ENCODE measurements around the gene NAT8L. TPM values are rescaled to one million over a fixed set of nuclear protein-coding genes. Genes with fewer than 3 reads are reported as not detected.

Gene NAT8L
- 0.14 TPM for polyA plus RNA-seq (2013, experiment 1 of 2)
- 0.12 TPM for polyA plus RNA-seq (2013, experiment 2 of 2)

DNA sequence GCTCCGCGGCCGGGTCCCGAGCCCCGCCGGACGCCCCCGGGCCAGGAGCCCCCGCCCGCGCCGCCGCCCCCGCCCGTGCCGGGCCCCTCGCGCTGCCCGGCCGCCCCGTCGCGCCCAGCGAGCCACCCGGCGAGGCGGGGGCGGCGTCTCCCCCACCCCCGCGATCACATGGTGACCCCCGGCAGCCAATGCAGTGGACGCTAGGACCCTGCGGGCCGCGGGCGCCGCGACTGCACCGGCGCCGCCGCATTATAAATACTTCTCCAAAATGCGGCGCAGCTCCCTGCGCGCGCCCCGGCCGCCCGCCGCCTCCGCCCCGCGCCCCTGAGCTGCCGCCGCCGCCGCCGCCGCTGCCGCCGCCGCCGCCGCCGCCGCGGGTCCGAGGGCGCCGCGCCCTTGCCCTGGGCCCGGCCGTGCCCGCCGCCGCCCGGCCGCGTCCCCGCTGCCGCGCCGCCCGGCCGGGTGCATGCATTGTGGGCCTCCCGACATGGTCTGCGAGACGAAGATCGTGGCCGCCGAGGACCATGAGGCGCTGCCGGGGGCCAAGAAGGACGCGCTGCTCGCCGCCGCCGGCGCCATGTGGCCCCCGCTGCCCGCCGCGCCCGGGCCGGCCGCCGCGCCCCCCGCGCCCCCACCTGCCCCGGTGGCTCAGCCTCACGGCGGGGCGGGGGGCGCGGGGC lies at the start of gene NAT8L:
NAT8L (plus strand) TSS at position 282 of the 680 bp plus-strand sequence; CDS start at position 467, 185 bp downstream.
- no peak within 1 kb of the TSS for H2BK120ac ChIP-seq (ENCODE audit: low read depth, low read length)
- no peak for DNase-seq
- no peak within 1 kb of the TSS for H2BK5ac ChIP-seq (ENCODE audit: low read depth, low read length, poor library complexity, severe bottlenecking)
- peaks cover 27% of the 10 kb centered on the region for H3K4me1 ChIP-seq (ENCODE audit: control insufficient read depth, insufficient read depth, low read depth, low read length)
- H3K9me3 ChIP-seq (ENCODE audit: control insufficient read depth, low read length), result no peaks in the 10 kb centered on the region
- H3K27me3 ChIP-seq (ENCODE audit: control insufficient read depth in 1 of 2, insufficient read depth in 1 of 2, low read length in 2 of 2), result peaks cover 44 to 57% of the 10 kb centered on the region in 2 experiments
- no peak within 1 kb of the TSS for H3K27ac ChIP-seq (ENCODE audit: low read length, poor library complexity, severe bottlenecking)
- H3K4ac ChIP-seq (ENCODE audit: low read depth in 1 of 2, low read length in 2 of 2), result no peak within 1 kb of the TSS
- H2AK5ac ChIP-seq (ENCODE audit: low read length, severe bottlenecking), result no peak within 1 kb of the TSS
- peak within 1 kb of the TSS in 1 of 2 experiments; percentile 10 for H3K23ac ChIP-seq (ENCODE audit: low read length in 2 of 2)
- H4K91ac ChIP-seq (ENCODE audit: low read length), result no peak within 1 kb of the TSS
- H3K36me3 ChIP-seq (ENCODE audit: control insufficient read depth in 1 of 2, insufficient read depth in 2 of 2, low read depth in 1 of 2, low read length in 2 of 2), result peaks cover 0 to 2% of the 10 kb centered on the region in 2 experiments
- H2BK12ac ChIP-seq (ENCODE audit: low read length in 2 of 2), result no peak within 1 kb of the TSS
- H3K79me1 ChIP-seq (replicated peaks; ENCODE audit: low read length, poor library complexity, severe bottlenecking), result no peaks in the 10 kb centered on the region
- H2AFZ ChIP-seq (ENCODE audit: low read depth, low read length), result peak within 1 kb of the TSS; percentile 65
- peak within 1 kb of the TSS; percentile 83 for H3K4me2 ChIP-seq (ENCODE audit: low read length, poor library complexity, severe bottlenecking)
- under 1% methylated on average over 58 of the region's 119 CpGs for WGBS
- H3K18ac ChIP-seq (ENCODE audit: low read depth in 1 of 2, low read length in 2 of 2), result peak within 1 kb of the TSS in 1 of 2 experiments; percentile 56
- H3K14ac ChIP-seq (ENCODE audit: low read length in 2 of 2), result no peak within 1 kb of the TSS
- no peak within 1 kb of the TSS for H3K9ac ChIP-seq (ENCODE audit: low read length)
- no peak within 1 kb of the TSS for H4K8ac ChIP-seq (ENCODE audit: low read length)
- no peak within 1 kb of the TSS for H2BK15ac ChIP-seq (ENCODE audit: low read depth, poor library complexity, severe bottlenecking)
- H3K4me3 ChIP-seq (ENCODE audit: insufficient read depth in 1 of 2, low read depth in 1 of 2, low read length in 2 of 2), result peak within 1 kb of the TSS in 1 of 2 experiments; percentile 52

GRCh38 chr4:2009651-2010233 lies 49.4 kb upstream of the NAT8L start:
- no peak overlapping the region for H2BK12ac ChIP-seq (ENCODE audit: low read length in 2 of 2)
- H2AK5ac ChIP-seq (ENCODE audit: low read length, severe bottlenecking), result no peak overlapping the region
- H3K79me1 ChIP-seq (replicated peaks; ENCODE audit: low read length, poor library complexity, severe bottlenecking), result peaks cover 8% of the 10 kb centered on the region
- no peak overlapping the region for H3K14ac ChIP-seq (ENCODE audit: low read length in 2 of 2)
- H2BK5ac ChIP-seq (ENCODE audit: low read depth, low read length, poor library complexity, severe bottlenecking), result no peak overlapping the region
- no peak overlapping the region for H4K91ac ChIP-seq (ENCODE audit: low read length)
- H3K9me3 ChIP-seq (ENCODE audit: control insufficient read depth, low read length), result no peaks in the 10 kb centered on the region
- H3K36me3 ChIP-seq (ENCODE audit: control insufficient read depth in 1 of 2, insufficient read depth in 2 of 2, low read depth in 1 of 2, low read length in 2 of 2), result peaks cover 2 to 13% of the 10 kb centered on the region in 2 experiments
- H3K4me2 ChIP-seq (ENCODE audit: low read length, poor library complexity, severe bottlenecking), result peak overlapping the region; percentile 97
- peak overlapping the region; percentile 89 to 99 for H3K18ac ChIP-seq (ENCODE audit: low read depth in 1 of 2, low read length in 2 of 2)
- peak; percentile 85 for DNase-seq
- H3K27me3 ChIP-seq (ENCODE audit: control insufficient read depth in 1 of 2, insufficient read depth in 1 of 2, low read length in 2 of 2), result no peaks in the 10 kb centered on the region
- no peak overlapping the region for H2BK120ac ChIP-seq (ENCODE audit: low read depth, low read length)
- H4K8ac ChIP-seq (ENCODE audit: low read length), result peak overlapping the region; percentile 83
- peak overlapping the region; percentile 100 for H2AFZ ChIP-seq (ENCODE audit: low read depth, low read length)
- no peak overlapping the region for H3K23ac ChIP-seq (ENCODE audit: low read length in 2 of 2)
- peak overlapping the region; percentile 92 for H3K9ac ChIP-seq (ENCODE audit: low read length)
- peak overlapping the region; percentile 85 to 90 for H3K4me3 ChIP-seq (ENCODE audit: insufficient read depth in 1 of 2, low read depth in 1 of 2, low read length in 2 of 2)
- H2BK15ac ChIP-seq (ENCODE audit: low read depth, poor library complexity, severe bottlenecking), result no peak overlapping the region
- 7% methylated on average over 17 of the region's 23 CpGs for WGBS
- H3K4me1 ChIP-seq (ENCODE audit: control insufficient read depth, insufficient read depth, low read depth, low read length), result peaks cover 9% of the 10 kb centered on the region
- peak overlapping the region; percentile 13 to 87 for H3K4ac ChIP-seq (ENCODE audit: low read depth in 1 of 2, low read length in 2 of 2)
- H3K27ac ChIP-seq (ENCODE audit: low read length, poor library complexity, severe bottlenecking), result peak overlapping the region; percentile 3

DNA sequence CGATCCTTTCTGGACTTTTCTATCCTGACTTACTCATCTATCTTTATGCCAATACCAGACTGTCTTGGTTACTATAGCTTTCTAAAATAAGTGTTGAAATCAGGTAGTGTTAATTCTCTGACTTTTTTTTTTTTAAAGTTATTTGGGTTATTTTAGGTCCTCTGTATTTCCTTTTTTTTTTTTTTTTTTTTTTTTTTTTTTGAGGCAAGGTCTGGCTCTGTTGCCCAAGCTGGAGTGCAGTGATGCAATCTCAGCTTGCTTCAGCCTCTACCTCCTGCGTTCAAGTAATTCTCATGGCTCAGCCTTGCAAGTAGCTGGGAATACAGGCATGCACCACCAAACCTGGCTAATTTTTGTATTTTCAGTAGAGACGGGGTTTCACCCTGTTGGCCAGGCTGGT lies 47.5 kb upstream of the NAT8L start:
- H2AFZ ChIP-seq (ENCODE audit: low read depth, low read length), result no peak overlapping the region
- H2BK5ac ChIP-seq (ENCODE audit: low read depth, low read length, poor library complexity, severe bottlenecking), result no peak overlapping the region
- H3K9ac ChIP-seq (ENCODE audit: low read length), result no peak overlapping the region
- H3K27ac ChIP-seq (ENCODE audit: low read length, poor library complexity, severe bottlenecking), result no peak overlapping the region
- peak; percentile 11 for DNase-seq
- no peak overlapping the region for H2BK120ac ChIP-seq (ENCODE audit: low read depth, low read length)
- no peaks in the 10 kb centered on the region for H3K9me3 ChIP-seq (ENCODE audit: control insufficient read depth, low read length)
- H4K8ac ChIP-seq (ENCODE audit: low read length), result no peak overlapping the region
- 85% methylated on average over 2 of the region's 3 CpGs for WGBS
- H2AK5ac ChIP-seq (ENCODE audit: low read length, severe bottlenecking), result no peak overlapping the region
- no peak overlapping the region for H3K4me3 ChIP-seq (ENCODE audit: insufficient read depth in 1 of 2, low read depth in 1 of 2, low read length in 2 of 2)
- peaks cover 3% of the 10 kb centered on the region for H3K79me1 ChIP-seq (replicated peaks; ENCODE audit: low read length, poor library complexity, severe bottlenecking)
- H3K4me2 ChIP-seq (ENCODE audit: low read length, poor library complexity, severe bottlenecking), result no peak overlapping the region
- H3K4me1 ChIP-seq (ENCODE audit: control insufficient read depth, insufficient read depth, low read depth, low read length), result peaks cover 7% of the 10 kb centered on the region
- no peak overlapping the region for H4K91ac ChIP-seq (ENCODE audit: low read length)
- no peak overlapping the region for H2BK15ac ChIP-seq (ENCODE audit: low read depth, poor library complexity, severe bottlenecking)
- no peak overlapping the region for H2BK12ac ChIP-seq (ENCODE audit: low read length in 2 of 2)
- H3K18ac ChIP-seq (ENCODE audit: low read depth in 1 of 2, low read length in 2 of 2), result no peak overlapping the region
- H3K14ac ChIP-seq (ENCODE audit: low read length in 2 of 2), result no peak overlapping the region
- H3K23ac ChIP-seq (ENCODE audit: low read length in 2 of 2), result no peak overlapping the region
- no peaks in the 10 kb centered on the region for H3K27me3 ChIP-seq (ENCODE audit: control insufficient read depth in 1 of 2, insufficient read depth in 1 of 2, low read length in 2 of 2)
- no peak overlapping the region for H3K4ac ChIP-seq (ENCODE audit: low read depth in 1 of 2, low read length in 2 of 2)
- H3K36me3 ChIP-seq (ENCODE audit: control insufficient read depth in 1 of 2, insufficient read depth in 2 of 2, low read depth in 1 of 2, low read length in 2 of 2), result peaks cover 0 to 2% of the 10 kb centered on the region in 2 experiments

DNA sequence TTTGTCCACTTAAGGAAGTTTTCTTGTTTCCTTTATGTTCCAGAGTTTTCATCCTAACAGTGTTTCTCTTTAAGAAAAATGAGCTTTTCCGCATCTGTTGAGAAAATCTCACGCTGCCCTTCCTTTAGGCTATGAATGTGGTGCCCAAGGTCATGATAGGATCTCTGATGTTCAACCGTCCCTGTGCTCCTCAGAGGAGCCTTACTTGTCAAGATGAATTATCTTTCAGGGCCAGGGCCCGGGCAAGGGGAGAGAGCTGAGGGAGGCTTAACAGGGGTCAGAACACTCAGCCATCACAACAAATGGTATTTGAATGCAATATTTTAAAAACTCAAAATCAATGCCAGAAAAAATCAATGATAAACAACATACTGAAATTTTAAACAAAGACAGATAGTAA lies 44.1 kb upstream of the NAT8L start:
- WGBS, result 67% methylated on average over 3 of the region's 4 CpGs
- H4K8ac ChIP-seq (ENCODE audit: low read length), result no peak overlapping the region

More for the DNA sequence above, 44.1 kb upstream of the NAT8L start:
- Histone ChIP-seq H3K14ac (ENCODE audit: low read length in 2 of 2) (no peak overlapping the region), H3K27me3 (ENCODE audit: control insufficient read depth in 1 of 2, insufficient read depth in 1 of 2, low read length in 2 of 2) (peaks cover 3 to 13% of the 10 kb centered on the region in 2 experiments), H2BK120ac (ENCODE audit: low read depth, low read length) (no peak overlapping the region), H3K9ac (ENCODE audit: low read length) (no peak overlapping the region), H2BK15ac (ENCODE audit: low read depth, poor library complexity, severe bottlenecking) (no peak overlapping the region), H3K79me1 (replicated peaks; ENCODE audit: low read length, poor library complexity, severe bottlenecking) (no peaks in the 10 kb centered on the region), H3K18ac (ENCODE audit: low read depth in 1 of 2, low read length in 2 of 2) (no peak overlapping the region), H3K27ac (ENCODE audit: low read length, poor library complexity, severe bottlenecking) (no peak overlapping the region), H3K23ac (ENCODE audit: low read length in 2 of 2) (no peak overlapping the region), H3K4me1 (ENCODE audit: control insufficient read depth, insufficient read depth, low read depth, low read length) (no peaks in the 10 kb centered on the region), H2AFZ (ENCODE audit: low read depth, low read length) (no peak overlapping the region), H3K4ac (ENCODE audit: low read depth in 1 of 2, low read length in 2 of 2) (no peak overlapping the region), H3K4me3 (ENCODE audit: insufficient read depth in 1 of 2, low read depth in 1 of 2, low read length in 2 of 2) (no peak overlapping the region), H2BK12ac (ENCODE audit: low read length in 2 of 2) (no peak overlapping the region), H2BK5ac (ENCODE audit: low read depth, low read length, poor library complexity, severe bottlenecking) (no peak overlapping the region), H2AK5ac (ENCODE audit: low read length, severe bottlenecking) (no peak overlapping the region), H3K36me3 (ENCODE audit: control insufficient read depth in 1 of 2, insufficient read depth in 2 of 2, low read depth in 1 of 2, low read length in 2 of 2) (no peaks in the 10 kb centered on the region), H3K4me2 (ENCODE audit: low read length, poor library complexity, severe bottlenecking) (no peak overlapping the region), H3K9me3 (ENCODE audit: control insufficient read depth, low read length) (no peaks in the 10 kb centered on the region), H4K91ac (ENCODE audit: low read length) (no peak overlapping the region)
- no peak for DNase-seq
